Heart left ventricle (tissue), 16 donors: ENCODE measurements around the gene RGL1. TPM values are rescaled to one million over a fixed set of nuclear protein-coding genes. Genes with fewer than 3 reads are reported as not detected.
A peak's percentile ranks its signal among the peaks of the same experiment; 100 is the strongest.

Experiments
- ATAC-seq, 4 donors: fragments of 200-7000 bp; cut with Tn5 transposase; one replicate each; pipeline ENCODE4 v1.9.1; 2020 to 2022; ENCODE audit warnings: moderate library complexity in 4 of 4, mild to moderate bottlenecking in 3 of 4, moderate number of reproducible peaks in 1 of 4
- DNase-seq, 5 donors: peaks; one replicate each; pipeline ENCODE4 v3.0.0-alpha.2; 2020
- H3K27ac ChIP-seq, 12 donors: fragments of 200-600 bp; sonication (generic) in 4 of 12; one replicate each; pipeline versions ENCODE4 v1.5.0 to v1.8.0; 2016 to 2022; ENCODE audit warnings: mild to moderate bottlenecking in 2 of 12
- H3K27me3 ChIP-seq, 9 donors: fragments of 200-600 bp; sonication (generic) in 2 of 9; one replicate each; pipeline versions ENCODE4 v1.5.1 to v1.8.0; 2016 to 2022; ENCODE audit warnings: mild to moderate bottlenecking in 3 of 9
- H3K36me3 ChIP-seq, 9 donors: fragments of 200-600 bp; sonication (generic) in 2 of 9; one replicate each; pipeline versions ENCODE4 v1.5.0 to v1.8.0; 2018 to 2022; ENCODE audit warnings: mild to moderate bottlenecking in 2 of 9
- H3K4me1 ChIP-seq, 12 donors: fragments of 200-600 bp; sonication (generic) in 4 of 12; one replicate each; pipeline versions ENCODE4 v1.5.0 to v1.8.0; 2016 to 2022; ENCODE audit warnings: mild to moderate bottlenecking in 3 of 12
- H3K4me3 ChIP-seq, 12 donors: fragments of 200-600 bp; sonication (generic) in 4 of 12; one replicate each; pipeline versions ENCODE4 v1.5.0 to v1.8.0; 2017 to 2022; ENCODE audit warnings: mild to moderate bottlenecking in 9 of 12, moderate library complexity in 4 of 12
- H3K9me3 ChIP-seq, 12 donors: fragments of 200-600 bp; sonication (generic) in 4 of 12; one replicate each; pipeline versions ENCODE4 v1.5.0 to v1.8.0; 2016 to 2022; ENCODE audit warnings: mild to moderate bottlenecking in 1 of 12
- POLR2A ChIP-seq, 2 donors: fragments of 450-650 bp; IDR thresholded peaks; one replicate each; pipeline ENCODE4 v1.6.1; 2017; ENCODE audit warnings: antibody characterized with exemption in 2 of 2, mild to moderate bottlenecking in 2 of 2, moderate library complexity in 2 of 2
- WGBS, 4 donors: extraction: QIAGEN DNeasy Blood & Tissue Kit in 2 of 4; methylation state at CpG; one replicate each; pipeline versions ENCODE4 v1.1.5 to v1.1.7; 2013 to 2018; 5-methylcytosine and 5-hydroxymethylcytosine counted together
- intact Hi-C, 10 donors: fragments of 100-400 bp; cut with DNase I; formaldehyde crosslinking; loops; one replicate each; pipeline versions ENCODE4 v1.11.1 to v1.14.2; 2022
- polyA plus RNA-seq, 2 donors: library from polyadenylated mRNA; stranded (reverse); fragments of 200-250 nt; gene quantifications; one replicate each; pipeline ENCODE4 v1.2.3, GENCODE V29; 2013
- total RNA-seq, 9 donors: library from RNA; depleted of rRNA in 2 of 9; stranded (reverse); fragments of >200 nt in 2 of 9; fragmentation: NEBNext Ultra II Directional in 3 of 9; extraction: Animal tissue kit (Norgen Biotek cat#: 25700) in 3 of 9; gene quantifications; one replicate each; pipeline versions ENCODE4 v1.1.0 to v1.2.4, GENCODE V29; 2016 to 2023
- TF ChIP-seq, protein P1 (sequence below), 12 donors: fragments of 200-600 bp; sonication (generic) in 4 of 12; IDR thresholded peaks; one replicate each; pipeline versions ENCODE4 v1.5.0 to v1.8.0; 2018 to 2022; ENCODE audit warnings: antibody characterized with exemption in 12 of 12, mild to moderate bottlenecking in 5 of 12
- donor health status: ischemic (EF 13 %, LVEDD 7.1; RV severe dilation, severe dysfunction).
- donor health status: healthy with polysubstance abuse.
- donor health status: DM: no; HTN: yes; CAD: no.
- donor health status: DM: no; HTN: no; CAD: no.
- donor health status: ischemic (EF 25% LVEDD 6.9; RV normal size, moderate dysfunction).
- donor health status: ischemic (EF 25% LVEDD 5.7; RV mildly dilated, moderate dysfunction).
- donor health status: healthy.
- donor health status: DM: yes; HTN: yes; CAD: no.
- donor health status: ischemic (EF 35%, LVEDD 5.7; RV mildly dilated, moderate dysfunction).
- donor health status: nonischemic (EF 11% LVEDD 7.7; RV severe dilation, severe dysfunction).
- donor health status: DM: yes; HTN: yes; CAD: no.
- donor health status: PGD.
- donor health status: ischemic (EF 29% LVEDD 5.4; RV normal size, mild dysfunction).
- donor health status: nonischemic (EF 23%, LVEDD 6.1; RV moderate dilation, normal function).

The RGL1 gene
- total and polyA plus RNA-seq, 11 donors: 5.6 to 50.6 (median 15.5) TPM

DNA sequence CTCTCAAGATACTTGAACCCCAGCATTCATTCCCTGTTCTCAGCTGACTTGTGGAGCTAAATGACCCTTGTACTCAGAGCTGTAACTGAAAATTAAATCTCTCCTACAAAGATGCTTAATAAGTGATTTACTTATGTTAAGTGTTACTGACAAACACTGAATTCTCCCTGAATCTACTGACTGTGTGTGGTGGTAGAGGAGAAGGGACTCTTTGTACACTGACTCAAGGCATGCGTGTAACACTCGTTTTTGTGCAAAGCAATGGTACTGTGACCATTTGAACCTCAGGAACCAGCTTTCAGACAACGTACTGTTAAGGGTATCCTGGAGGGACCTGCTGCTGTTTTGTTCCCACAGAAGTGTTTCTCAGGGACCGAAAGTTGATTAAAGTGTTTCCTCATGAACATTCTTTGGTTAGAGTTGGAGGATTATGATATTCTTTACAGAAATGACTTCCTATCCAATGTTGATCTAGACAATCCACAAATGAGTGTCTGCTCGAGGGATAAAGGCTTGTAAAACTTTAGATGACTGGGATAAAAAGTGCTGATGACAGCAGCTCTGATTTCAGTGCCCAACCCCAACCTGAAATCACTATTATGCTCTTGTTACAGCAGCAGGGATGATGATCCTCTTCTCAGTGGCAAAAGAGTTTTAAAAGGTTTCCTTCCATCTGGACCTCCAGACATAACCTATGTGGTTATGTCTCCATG, 12.8 kb downstream of the RGL1 start:
- 23 to 42% (median 36%) methylated on average over 5 of the region's 5 CpGs for WGBS, 4 donors
- Histone ChIP-seq H3K27me3 (no peaks in the 10 kb centered on the region), H3K4me3 (peak overlapping the region in 1 of 12 donors; percentile 0), H3K27ac (peak overlapping the region; percentile 2 to 71 (median 38)), H3K36me3 (peaks cover 0 to 3% (median 0%) of the 10 kb centered on the region in 9 donors), H3K9me3 (no peaks in the 10 kb centered on the region), H3K4me1 (peaks cover 3 to 97% (median 73%) of the 10 kb centered on the region in 12 donors)
- no peak for ATAC-seq
- intact Hi-C loops: loop anchor here in 3 of 10 donors (5.0 to 10.0 kb wide), 3 partner anchors 57 to 95 kb away; no protein-coding TSS in a partner anchor
- no peak for DNase-seq
- TF ChIP-seq POLR2A (IDR thresholded peaks at IDR 0.05): no peak
- TF ChIP-seq, protein P1, sequence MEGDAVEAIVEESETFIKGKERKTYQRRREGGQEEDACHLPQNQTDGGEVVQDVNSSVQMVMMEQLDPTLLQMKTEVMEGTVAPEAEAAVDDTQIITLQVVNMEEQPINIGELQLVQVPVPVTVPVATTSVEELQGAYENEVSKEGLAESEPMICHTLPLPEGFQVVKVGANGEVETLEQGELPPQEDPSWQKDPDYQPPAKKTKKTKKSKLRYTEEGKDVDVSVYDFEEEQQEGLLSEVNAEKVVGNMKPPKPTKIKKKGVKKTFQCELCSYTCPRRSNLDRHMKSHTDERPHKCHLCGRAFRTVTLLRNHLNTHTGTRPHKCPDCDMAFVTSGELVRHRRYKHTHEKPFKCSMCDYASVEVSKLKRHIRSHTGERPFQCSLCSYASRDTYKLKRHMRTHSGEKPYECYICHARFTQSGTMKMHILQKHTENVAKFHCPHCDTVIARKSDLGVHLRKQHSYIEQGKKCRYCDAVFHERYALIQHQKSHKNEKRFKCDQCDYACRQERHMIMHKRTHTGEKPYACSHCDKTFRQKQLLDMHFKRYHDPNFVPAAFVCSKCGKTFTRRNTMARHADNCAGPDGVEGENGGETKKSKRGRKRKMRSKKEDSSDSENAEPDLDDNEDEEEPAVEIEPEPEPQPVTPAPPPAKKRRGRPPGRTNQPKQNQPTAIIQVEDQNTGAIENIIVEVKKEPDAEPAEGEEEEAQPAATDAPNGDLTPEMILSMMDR (IDR thresholded peaks at IDR 0.05): no peak

DNA sequence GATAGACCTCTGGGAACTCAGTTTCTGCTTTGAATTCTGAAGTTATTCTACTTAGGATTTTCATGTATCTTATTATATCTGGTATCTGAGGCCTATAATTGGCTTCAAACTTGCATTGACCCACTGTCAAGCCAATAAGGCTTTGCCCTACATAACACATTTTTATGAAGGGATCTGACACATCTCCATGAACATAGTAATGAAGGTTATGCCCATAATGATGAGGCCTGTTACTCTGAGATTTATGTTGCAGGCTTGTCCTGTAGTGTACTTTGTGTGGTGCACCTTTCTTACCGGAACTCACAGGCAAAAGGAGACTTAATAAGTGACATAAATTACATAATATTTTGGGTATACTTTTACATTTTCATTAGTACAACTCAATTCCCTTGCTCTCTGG, 14.1 kb downstream of the RGL1 start:
- Histone ChIP-seq H3K4me1 (peaks cover 3 to 96% (median 63%) of the 10 kb centered on the region in 12 donors), H3K4me3 (no peak overlapping the region), H3K27me3 (no peaks in the 10 kb centered on the region), H3K36me3 (peaks cover 0 to 2% (median 0%) of the 10 kb centered on the region in 9 donors), H3K27ac (no peak overlapping the region), H3K9me3 (no peaks in the 10 kb centered on the region)
- 94 to 95% (median 94%) methylated on average over 1 of the region's 1 CpG for WGBS, 4 donors
- TF ChIP-seq, protein P1 (IDR thresholded peaks at IDR 0.05): no peak
- no peak for TF ChIP-seq POLR2A (IDR thresholded peaks at IDR 0.05)
- no peak for ATAC-seq
- intact Hi-C loops: loop anchor here in 3 of 10 donors (5.0 to 10.0 kb wide), 3 partner anchors 56 to 93 kb away; no protein-coding TSS in a partner anchor
- DNase-seq: no peak

GRCh38 chr1:183821309-183821888, 16.5 kb downstream of the RGL1 start:
- no peak overlapping the region for H3K4me3 ChIP-seq
- H3K27me3 ChIP-seq: no peaks in the 10 kb centered on the region
- H3K36me3 ChIP-seq: no peaks in the 10 kb centered on the region
- no peak for DNase-seq
- intact Hi-C loops: no loop called here
- 43 to 56% (median 48%) methylated on average over 1 of the region's 1 CpG for WGBS, 4 donors
- peak overlapping the region in 11 of 12 donors; percentile 18 to 76 (median 55) for H3K27ac ChIP-seq
- H3K4me1 ChIP-seq: peaks cover 3 to 88% (median 45%) of the 10 kb centered on the region in 12 donors
- peak in 1 of 4 donors; percentile 33 for ATAC-seq
- H3K9me3 ChIP-seq: no peaks in the 10 kb centered on the region
- TF ChIP-seq, protein P1 (IDR thresholded peaks at IDR 0.05): no peak
- no peak for TF ChIP-seq POLR2A (IDR thresholded peaks at IDR 0.05)

DNA sequence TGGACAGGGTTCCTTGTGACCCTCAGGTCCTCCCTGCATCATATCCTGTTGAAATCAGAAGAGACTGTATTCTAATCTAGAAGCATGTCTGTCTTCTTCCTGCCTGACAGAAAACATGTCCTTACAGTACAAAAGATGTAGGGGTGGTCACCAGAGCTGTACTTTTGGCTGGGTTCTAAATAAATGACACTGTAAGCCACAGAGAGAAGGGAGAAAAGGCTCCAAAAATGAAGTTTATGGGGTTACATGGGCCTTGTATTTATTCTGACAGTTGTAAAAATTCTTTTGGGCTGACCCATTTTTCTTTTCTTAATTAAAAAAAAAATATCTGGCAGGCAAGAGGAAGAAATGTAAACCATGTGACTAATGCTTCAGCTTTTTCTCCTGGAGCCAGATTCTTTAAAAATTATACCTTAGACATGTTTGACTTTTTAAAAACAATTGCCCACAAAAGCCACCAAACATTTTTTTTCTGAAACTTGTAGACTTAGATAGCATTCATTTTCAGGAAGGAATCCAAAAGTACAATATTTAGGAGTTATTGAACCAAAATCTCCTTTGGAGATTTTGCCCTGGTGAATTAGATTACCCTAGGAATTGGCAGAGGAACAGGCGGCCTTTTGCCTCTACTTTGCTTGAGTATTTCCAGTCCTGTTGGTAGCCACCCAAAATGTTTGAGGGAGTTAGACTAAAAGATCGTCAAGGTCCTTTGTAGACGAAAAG, 17.1 kb downstream of the RGL1 start:
- Histone ChIP-seq H3K9me3 (no peaks in the 10 kb centered on the region), H3K4me3 (no peak overlapping the region), H3K36me3 (no peaks in the 10 kb centered on the region), H3K27me3 (no peaks in the 10 kb centered on the region), H3K27ac (peak overlapping the region in 11 of 12 donors; percentile 18 to 76 (median 55)), H3K4me1 (peaks cover 0 to 82% (median 39%) of the 10 kb centered on the region in 12 donors)
- peak in 2 of 5 donors; percentile 38 to 53 for DNase-seq
- TF ChIP-seq, protein P1 (IDR thresholded peaks at IDR 0.05): no peak
- TF ChIP-seq POLR2A (IDR thresholded peaks at IDR 0.05): no peak
- intact Hi-C loops: no loop called here
- ATAC-seq: peak; percentile 23 to 77 (median 65)
- WGBS, 4 donors: 40 to 52% (median 44%) methylated on average over 3 of the region's 3 CpGs
